GM23248 (cell line): ENCODE results near the gene LCE7A. TPM values are rescaled to one million over a fixed set of nuclear protein-coding genes. Genes with fewer than 3 reads are reported as not detected.

Experiments
- DNase-seq: peaks from one replicate; pipeline ENCODE4 v3.0.0-alpha.2; 2015
- H2AFZ ChIP-seq: fragments of 200-600 bp; sonication (generic); 2 replicates; pipeline ENCODE4 v1.6.1; 2016; ENCODE audit warnings: antibody characterized with exemption
- H3F3A ChIP-seq: fragments of 200-600 bp; sonication (generic); 2 replicates; pipeline ENCODE4 v1.6.1; 2016; ENCODE audit warnings: mild to moderate bottlenecking, antibody characterized with exemption, mixed run types; ENCODE audit not compliant: insufficient read depth
- H3K27ac ChIP-seq: fragments of 200-600 bp; sonication (generic); 2 replicates; pipeline ENCODE4 v1.5.1; 2016; ENCODE audit warnings: mild to moderate bottlenecking
- H3K27me3 ChIP-seq: fragments of 200-600 bp; sonication (generic); replicated peaks from 2 replicates; pipeline ENCODE4 v1.6.1; 2016; ENCODE audit warnings: mild to moderate bottlenecking; ENCODE audit not compliant: insufficient read depth
- H3K36me3 ChIP-seq: fragments of 200-600 bp; sonication (generic); 2 replicates; pipeline ENCODE4 v1.6.1; 2016; ENCODE audit warnings: low read depth, mild to moderate bottlenecking
- H3K4me1 ChIP-seq: fragments of 200-600 bp; sonication (generic); 2 replicates; pipeline ENCODE4 v1.6.1; 2016; ENCODE audit warnings: mild to moderate bottlenecking; ENCODE audit not compliant: insufficient read depth
- H3K4me2 ChIP-seq: fragments of 200-600 bp; sonication (generic); one replicate; pipeline ENCODE4 v1.6.1; 2016; ENCODE audit warnings: mild to moderate bottlenecking; ENCODE audit not compliant: unreplicated experiment
- H3K4me3 ChIP-seq: fragments of 200-600 bp; sonication (generic); 2 replicates; pipeline ENCODE4 v1.5.1; 2016; ENCODE audit warnings: mild to moderate bottlenecking
- H3K79me2 ChIP-seq: fragments of 200-600 bp; sonication (generic); 2 replicates; pipeline ENCODE4 v1.6.1; 2016; ENCODE audit warnings: mild to moderate bottlenecking; ENCODE audit not compliant: insufficient read depth
- H3K9ac ChIP-seq: fragments of 200-600 bp; sonication (generic); 2 replicates; pipeline ENCODE4 v1.6.1; 2016; ENCODE audit warnings: mild to moderate bottlenecking
- H3K9me2 ChIP-seq: fragments of 200-600 bp; sonication (generic); 2 replicates; pipeline ENCODE4 v1.6.1; 2016; ENCODE audit warnings: mixed run types, mild to moderate bottlenecking, moderate library complexity; ENCODE audit not compliant: insufficient read depth
- H3K9me3 ChIP-seq: fragments of 200-600 bp; sonication (generic); one replicate; pipeline ENCODE4 v1.6.1; 2017; ENCODE audit warnings: low read depth
- H4K20me1 ChIP-seq: fragments of 200-600 bp; sonication (generic); 2 replicates; pipeline ENCODE4 v1.6.0; 2016; ENCODE audit not compliant: insufficient read depth
- EZH2 ChIP-seq: fragments of 200-600 bp; sonication (generic); IDR thresholded peaks from 2 replicates; pipeline ENCODE4 v1.6.1; 2018; ENCODE audit warnings: antibody characterized with exemption, mild to moderate bottlenecking; ENCODE audit not compliant: insufficient read depth, poor library complexity, severe bottlenecking
- EZH2phosphoT487 ChIP-seq: fragments of 200-600 bp; sonication (generic); IDR thresholded peaks from 2 replicates; pipeline ENCODE4 v1.6.1; 2018; ENCODE audit warnings: antibody characterized with exemption, moderate library complexity, mild to moderate bottlenecking, low read depth; ENCODE audit not compliant: insufficient read depth
- WGBS, 2 experiments: methylation state at CpG; one replicate each; pipeline ENCODE4 v1.1.6; 2015 to 2017; ENCODE audit warnings: low lambda C conversion rate in 2 of 2, low coverage in 1 of 2; ENCODE audit errors: missing lambda C conversion rate in 2 of 2; 5-methylcytosine and 5-hydroxymethylcytosine counted together
- in situ Hi-C: fragments of 300-500 bp; cut with MboI; formaldehyde crosslinking; loops from 2 replicates; pipeline ENCODE4 v1.15.0; 2020
- polyA plus RNA-seq: library from polyadenylated mRNA; unstranded; fragments of >200 nt; fragmentation: Nextera tagmentation; extraction: Ambion mirVana; gene quantifications from 2 replicates; pipeline ENCODE4 v1.2.1, GENCODE V29; 2016
- total RNA-seq: library from RNA; depleted of rRNA; stranded (reverse); fragments of >200 nt; shearing (Covaris generic); gene quantifications from 2 replicates; pipeline ENCODE4 v1.2.3, GENCODE V29; 2014

The LCE7A gene
- total and polyA plus RNA-seq, 2 experiments from 2014 or later = not detected

- in situ Hi-C loops = no loop called here
- Histone ChIP-seq H3K9me3 (no peaks in the 10 kb centered on the region), H3K27ac (no peak overlapping the region), H3K79me2 (no peaks in the 10 kb centered on the region), H4K20me1 (no peaks in the 10 kb centered on the region), H3K27me3 (no peaks in the 10 kb centered on the region), H2AFZ (no peak overlapping the region), H3K9ac (no peak overlapping the region), H3K36me3 (no peaks in the 10 kb centered on the region), H3K4me2 (no peak overlapping the region), H3F3A (peaks cover 9% of the 10 kb centered on the region; the same call in 1 of the 2 replicates), H3K4me3 (no peak overlapping the region), H3K4me1 (peaks cover 13% of the 10 kb centered on the region), H3K9me2 (no peaks in the 10 kb centered on the region)
- no peak for TF ChIP-seq EZH2
- TF ChIP-seq EZH2phosphoT487 = no peak
- no peak for DNase-seq
- 95 to 100% methylated on average over 1 of the region's 1 CpG for WGBS, 2 experiments
These were observed 17.0 kb downstream of the LCE7A start for GRCh38 chr1:152876827-152877226.

GRCh38 chr1:152878042-152878441, 18.2 kb downstream of the LCE7A start, which contains the start of gene SMCP:
Gene SMCP, plus strand, starts transcription at chr1:152878322. Its CDS starts 6,101 bp downstream, at chr1:152884423.
- H3K4me3 ChIP-seq = no peak within 1 kb of the TSS
- no peaks in the 10 kb centered on the region for H3K27me3 ChIP-seq
- H3K9me3 ChIP-seq = no peaks in the 10 kb centered on the region
- H2AFZ ChIP-seq = no peak within 1 kb of the TSS
- H3F3A ChIP-seq = peaks cover 9% of the 10 kb centered on the region; the same call in 1 of the 2 replicates
- peaks cover 9% of the 10 kb centered on the region for H3K4me1 ChIP-seq
- TF ChIP-seq EZH2 (no peak), EZH2phosphoT487 (no peak)
- H3K9ac ChIP-seq = no peak within 1 kb of the TSS
- no peaks in the 10 kb centered on the region for H3K9me2 ChIP-seq
- H3K36me3 ChIP-seq = no peaks in the 10 kb centered on the region
- peak; percentile 12 for DNase-seq
- no peak within 1 kb of the TSS for H3K4me2 ChIP-seq
- WGBS, 2 experiments = 0 to 6% methylated on average over 1 of the region's 1 CpG
- in situ Hi-C loops = no loop called here
- no peaks in the 10 kb centered on the region for H3K79me2 ChIP-seq
- no peaks in the 10 kb centered on the region for H4K20me1 ChIP-seq
- no peak within 1 kb of the TSS for H3K27ac ChIP-seq

GRCh38 chr1:152879559-152880198, 19.9 kb downstream of the LCE7A start:
- Histone ChIP-seq H3K9me2 (no peaks in the 10 kb centered on the region), H3K27ac (no peak overlapping the region), H3K4me1 (peaks cover 12% of the 10 kb centered on the region), H3K9ac (no peak overlapping the region), H3K9me3 (no peaks in the 10 kb centered on the region), H3K4me3 (no peak overlapping the region), H3K4me2 (no peak overlapping the region), H3K36me3 (no peaks in the 10 kb centered on the region), H3F3A (peaks cover 11% of the 10 kb centered on the region), H3K27me3 (no peaks in the 10 kb centered on the region), H2AFZ (no peak overlapping the region), H3K79me2 (no peaks in the 10 kb centered on the region), H4K20me1 (no peaks in the 10 kb centered on the region)
- in situ Hi-C loops = no loop called here
- TF ChIP-seq EZH2phosphoT487 (no peak), EZH2 (no peak)
- DNase-seq = no peak

GRCh38 chr1:152880316-152880715, 20.5 kb downstream of the LCE7A start:
- no peaks in the 10 kb centered on the region for H3K36me3 ChIP-seq
- no peak overlapping the region for H3K9ac ChIP-seq
- peaks cover 18% of the 10 kb centered on the region for H3K4me1 ChIP-seq
- H2AFZ ChIP-seq = no peak overlapping the region
- no peak overlapping the region for H3K4me2 ChIP-seq
- no peaks in the 10 kb centered on the region for H3K79me2 ChIP-seq
- peaks cover 17% of the 10 kb centered on the region for H3F3A ChIP-seq
- DNase-seq = no peak
- no peaks in the 10 kb centered on the region for H3K27me3 ChIP-seq
- no peak overlapping the region for H3K4me3 ChIP-seq
- TF ChIP-seq EZH2phosphoT487 (no peak), EZH2 (no peak)
- H3K9me2 ChIP-seq = no peaks in the 10 kb centered on the region
- H3K27ac ChIP-seq = no peak overlapping the region
- WGBS, 2 experiments = 81 to 86% methylated on average over 4 of the region's 4 CpGs
- no peaks in the 10 kb centered on the region for H3K9me3 ChIP-seq
- no peaks in the 10 kb centered on the region for H4K20me1 ChIP-seq
- in situ Hi-C loops = no loop called here
